Stomach (tissue), 4 donors: ENCODE measurements around the gene ZNF140.

Experiments used
- CTCF ChIP-seq, 7 experiments: fragments of 450-650 bp in 4 of 7; fragments of 200-600 bp in 3 of 7; sonication (generic) in 3 of 7; IDR thresholded peaks; one replicate each; pipeline ENCODE4 v1.5.1; 2016 to 2019; ENCODE audit warnings: antibody characterized with exemption in 7 of 7, control low read depth in 2 of 7, mild to moderate bottlenecking in 1 of 7
- POLR2A ChIP-seq, 4 donors: fragments of 450-650 bp; IDR thresholded peaks; one replicate each; pipeline ENCODE4 v1.6.1; 2016; ENCODE audit warnings: antibody characterized with exemption in 4 of 4, control low read depth in 2 of 4, mild to moderate bottlenecking in 1 of 4, moderate library complexity in 1 of 4
- POLR2AphosphoS5 ChIP-seq, 3 donors: sonication (generic); formaldehyde crosslinking; IDR thresholded peaks; one replicate each; pipeline ENCODE4 v1.6.1; 2016; ENCODE audit warnings: antibody characterized with exemption in 3 of 3

GRCh38 chr12:133061954-133062353 is 18.8 kb upstream of the ZNF140 start:
- TF ChIP-seq CTCF (IDR thresholded peaks at IDR 0.05) (no peak), POLR2A (IDR thresholded peaks at IDR 0.05) (no peak), POLR2AphosphoS5 (IDR thresholded peaks at IDR 0.05) (no peak)
